ENCODE results near the gene CAB39L.

CAB39L gene

DNA sequence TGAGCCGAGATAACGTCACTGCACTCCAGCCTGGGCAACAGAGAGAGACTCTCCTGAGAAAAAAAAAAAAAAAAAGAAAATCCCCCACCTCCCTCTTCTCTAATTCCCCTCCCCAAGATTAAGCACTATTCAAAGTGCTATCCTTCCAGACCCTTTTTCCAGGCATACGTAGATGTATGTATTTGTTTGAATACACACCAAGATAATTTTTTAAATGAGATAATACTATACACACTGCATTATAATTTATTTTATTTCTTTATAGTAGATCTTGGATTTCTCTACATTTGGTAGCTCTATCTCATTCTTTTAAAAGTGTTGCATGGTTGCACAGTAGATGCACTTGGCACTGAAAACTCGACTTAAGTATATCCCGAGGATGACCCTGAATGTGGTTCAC is 32.5 kb downstream of the CAB39L start:
- Histone ChIP-seq H3K27ac (ENCODE audit: poor library complexity, severe bottlenecking) (no peak overlapping the region), H3K4me3 (ENCODE audit: severe bottlenecking) (no peak overlapping the region), H3K27me3 (ENCODE audit: insufficient read depth, poor library complexity, severe bottlenecking) (no peaks in the 10 kb centered on the region), H3K36me3 (ENCODE audit: low read depth) (no peaks in the 10 kb centered on the region), H3K4me1 (ENCODE audit: insufficient read depth, poor library complexity, severe bottlenecking) (no peaks in the 10 kb centered on the region), H3K9me3 (ENCODE audit: severe bottlenecking) (no peaks in the 10 kb centered on the region)
- DNase-seq (ENCODE audit: low spot score) (no peak), ATAC-seq (ENCODE audit: low read depth) (no peak)
- TF ChIP-seq, protein P1, sequence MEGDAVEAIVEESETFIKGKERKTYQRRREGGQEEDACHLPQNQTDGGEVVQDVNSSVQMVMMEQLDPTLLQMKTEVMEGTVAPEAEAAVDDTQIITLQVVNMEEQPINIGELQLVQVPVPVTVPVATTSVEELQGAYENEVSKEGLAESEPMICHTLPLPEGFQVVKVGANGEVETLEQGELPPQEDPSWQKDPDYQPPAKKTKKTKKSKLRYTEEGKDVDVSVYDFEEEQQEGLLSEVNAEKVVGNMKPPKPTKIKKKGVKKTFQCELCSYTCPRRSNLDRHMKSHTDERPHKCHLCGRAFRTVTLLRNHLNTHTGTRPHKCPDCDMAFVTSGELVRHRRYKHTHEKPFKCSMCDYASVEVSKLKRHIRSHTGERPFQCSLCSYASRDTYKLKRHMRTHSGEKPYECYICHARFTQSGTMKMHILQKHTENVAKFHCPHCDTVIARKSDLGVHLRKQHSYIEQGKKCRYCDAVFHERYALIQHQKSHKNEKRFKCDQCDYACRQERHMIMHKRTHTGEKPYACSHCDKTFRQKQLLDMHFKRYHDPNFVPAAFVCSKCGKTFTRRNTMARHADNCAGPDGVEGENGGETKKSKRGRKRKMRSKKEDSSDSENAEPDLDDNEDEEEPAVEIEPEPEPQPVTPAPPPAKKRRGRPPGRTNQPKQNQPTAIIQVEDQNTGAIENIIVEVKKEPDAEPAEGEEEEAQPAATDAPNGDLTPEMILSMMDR (IDR thresholded peaks at IDR 0.05; ENCODE audit: poor library complexity, severe bottlenecking), result no peak

DNA sequence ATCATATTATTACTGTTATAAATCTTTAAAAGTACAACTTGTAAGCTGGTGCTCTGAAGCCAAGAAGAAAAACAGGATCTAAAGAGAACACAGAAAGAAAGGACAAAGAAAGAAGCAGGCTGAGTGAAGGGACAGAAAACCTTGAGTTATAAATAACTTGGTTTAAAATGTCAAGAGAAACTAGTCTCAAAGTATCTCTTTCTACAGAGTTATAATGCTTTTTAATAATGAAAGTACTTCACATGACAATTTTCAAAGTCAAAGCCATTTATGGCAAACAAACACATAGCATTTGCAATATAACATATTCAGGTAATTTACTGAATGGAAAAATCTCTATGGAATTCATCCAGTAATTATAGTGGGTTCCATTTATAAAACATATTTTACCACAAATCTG is 33.4 kb downstream of the CAB39L start:
- H3K36me3 ChIP-seq (ENCODE audit: low read depth), result no peaks in the 10 kb centered on the region
- DNase-seq (ENCODE audit: low spot score) (no peak), ATAC-seq (ENCODE audit: low read depth) (no peak)
- H3K27me3 ChIP-seq (ENCODE audit: insufficient read depth, poor library complexity, severe bottlenecking), result no peaks in the 10 kb centered on the region
- H3K4me1 ChIP-seq (ENCODE audit: insufficient read depth, poor library complexity, severe bottlenecking), result no peaks in the 10 kb centered on the region
- no peak overlapping the region for H3K27ac ChIP-seq (ENCODE audit: poor library complexity, severe bottlenecking)
- H3K9me3 ChIP-seq (ENCODE audit: severe bottlenecking), result no peaks in the 10 kb centered on the region
- H3K4me3 ChIP-seq (ENCODE audit: severe bottlenecking), result no peak overlapping the region
- TF ChIP-seq, protein P1 (IDR thresholded peaks at IDR 0.05; ENCODE audit: poor library complexity, severe bottlenecking), result no peak

DNA sequence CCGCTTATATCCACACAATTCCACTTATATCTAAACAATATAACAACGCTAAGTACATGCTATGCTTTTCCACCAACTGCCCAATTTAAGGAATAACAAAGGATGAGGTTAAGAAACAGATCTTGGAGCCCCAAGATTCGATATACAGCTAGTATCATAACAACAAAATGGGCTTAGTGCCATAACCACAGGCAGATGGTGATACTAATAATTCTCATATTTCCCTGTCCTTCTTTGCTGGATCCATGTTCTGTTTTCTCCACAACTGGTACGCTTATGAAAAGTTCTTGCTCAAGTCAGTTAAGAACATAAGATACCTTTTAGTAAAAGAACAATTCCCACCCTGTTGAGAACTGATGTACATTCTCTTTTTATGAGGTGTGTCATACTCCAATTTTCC is 33.9 kb downstream of the CAB39L start:
- Histone ChIP-seq H3K27ac (ENCODE audit: poor library complexity, severe bottlenecking) (no peak overlapping the region), H3K4me1 (ENCODE audit: insufficient read depth, poor library complexity, severe bottlenecking) (no peaks in the 10 kb centered on the region), H3K27me3 (ENCODE audit: insufficient read depth, poor library complexity, severe bottlenecking) (no peaks in the 10 kb centered on the region), H3K36me3 (ENCODE audit: low read depth) (no peaks in the 10 kb centered on the region), H3K9me3 (ENCODE audit: severe bottlenecking) (no peaks in the 10 kb centered on the region), H3K4me3 (ENCODE audit: severe bottlenecking) (no peak overlapping the region)
- no peak for DNase-seq (ENCODE audit: low spot score)
- no peak for ATAC-seq (ENCODE audit: low read depth)
- TF ChIP-seq, protein P1 (IDR thresholded peaks at IDR 0.05; ENCODE audit: poor library complexity, severe bottlenecking), result no peak

DNA sequence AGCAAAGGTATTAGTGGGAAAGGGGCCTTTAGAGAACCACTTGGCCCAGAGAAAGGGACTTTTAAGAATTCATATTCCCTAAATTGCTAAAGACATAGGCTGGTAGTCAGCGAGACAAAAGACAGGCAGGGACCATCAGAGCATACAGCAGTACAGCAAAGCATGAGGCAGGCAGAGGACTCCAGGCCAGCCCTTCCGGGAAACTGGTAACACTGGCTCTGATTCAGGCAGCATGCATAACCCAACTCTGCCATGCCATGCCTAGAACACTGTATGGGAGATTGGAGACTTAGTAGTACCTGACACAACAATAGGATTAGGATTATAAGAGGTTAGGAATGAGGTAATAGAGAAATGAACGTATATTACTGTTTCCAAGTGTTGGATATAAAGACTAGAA is 34.9 kb downstream of the CAB39L start:
- Histone ChIP-seq H3K4me3 (ENCODE audit: severe bottlenecking) (no peak overlapping the region), H3K27ac (ENCODE audit: poor library complexity, severe bottlenecking) (no peak overlapping the region), H3K4me1 (ENCODE audit: insufficient read depth, poor library complexity, severe bottlenecking) (no peaks in the 10 kb centered on the region), H3K36me3 (ENCODE audit: low read depth) (no peaks in the 10 kb centered on the region), H3K27me3 (ENCODE audit: insufficient read depth, poor library complexity, severe bottlenecking) (no peaks in the 10 kb centered on the region), H3K9me3 (ENCODE audit: severe bottlenecking) (no peaks in the 10 kb centered on the region)
- no peak for ATAC-seq (ENCODE audit: low read depth)
- TF ChIP-seq, protein P1 (IDR thresholded peaks at IDR 0.05; ENCODE audit: poor library complexity, severe bottlenecking), result no peak
- DNase-seq (ENCODE audit: low spot score), result no peak

DNA sequence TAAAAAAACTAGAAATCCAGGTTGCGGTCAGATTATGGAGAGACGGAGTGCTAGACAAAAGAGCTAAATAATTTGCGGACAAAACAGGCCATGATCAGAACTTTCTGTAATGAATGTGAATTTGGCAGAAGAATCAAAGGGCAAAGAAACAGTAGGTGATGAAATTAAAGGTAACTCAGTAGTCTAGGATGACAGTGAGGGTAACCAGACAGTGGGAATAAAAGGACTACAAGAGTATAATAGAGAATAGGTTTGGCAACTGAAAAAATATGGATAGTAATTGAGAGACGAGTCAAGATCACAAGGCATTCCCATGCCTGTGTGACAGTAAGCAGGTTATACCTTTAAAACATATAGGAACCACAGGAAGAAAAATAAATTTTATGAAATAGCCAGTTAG is 35.9 kb downstream of the CAB39L start:
- Histone ChIP-seq H3K36me3 (ENCODE audit: low read depth) (no peaks in the 10 kb centered on the region), H3K27ac (ENCODE audit: poor library complexity, severe bottlenecking) (no peak overlapping the region), H3K9me3 (ENCODE audit: severe bottlenecking) (no peaks in the 10 kb centered on the region), H3K4me1 (ENCODE audit: insufficient read depth, poor library complexity, severe bottlenecking) (no peaks in the 10 kb centered on the region), H3K27me3 (ENCODE audit: insufficient read depth, poor library complexity, severe bottlenecking) (no peaks in the 10 kb centered on the region), H3K4me3 (ENCODE audit: severe bottlenecking) (no peak overlapping the region)
- DNase-seq (ENCODE audit: low spot score), result no peak
- TF ChIP-seq, protein P1 (IDR thresholded peaks at IDR 0.05; ENCODE audit: poor library complexity, severe bottlenecking), result no peak
- no peak for ATAC-seq (ENCODE audit: low read depth)

All from RWPE2 (cell line).